GM21576 (cell line): Measurements from ENCODE around the gene ERN1.
A peak's percentile ranks its signal among the peaks of the same experiment; 100 is the strongest.

Experiments
- ATAC-seq: cut with Tn5 transposase; IDR thresholded peaks from one replicate; pipeline ENCODE4 v1.9.1; 2021; ENCODE audit warnings: mild to moderate bottlenecking, moderate library complexity; ENCODE audit not compliant: unreplicated experiment

The ERN1 gene

DNA sequence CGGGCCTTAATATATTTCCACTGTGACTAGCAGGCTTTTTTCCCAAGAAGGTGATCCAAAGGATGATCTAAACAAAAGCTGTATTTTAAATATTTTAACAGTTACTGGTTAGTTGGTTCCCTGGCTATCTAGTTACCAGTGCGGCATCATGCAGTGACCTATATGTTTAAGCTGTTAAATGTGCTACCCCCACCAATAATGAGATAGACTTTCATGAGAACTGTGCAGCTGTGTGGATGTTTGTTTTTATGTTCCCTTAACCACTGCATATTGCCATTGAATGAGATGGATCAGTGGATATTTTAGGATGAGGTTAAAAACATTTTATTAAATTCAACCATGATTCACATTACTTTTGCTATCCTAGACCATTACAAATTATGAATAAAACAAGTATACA lies 16.9 kb downstream of the ERN1 start:
- ATAC-seq: no peak

DNA sequence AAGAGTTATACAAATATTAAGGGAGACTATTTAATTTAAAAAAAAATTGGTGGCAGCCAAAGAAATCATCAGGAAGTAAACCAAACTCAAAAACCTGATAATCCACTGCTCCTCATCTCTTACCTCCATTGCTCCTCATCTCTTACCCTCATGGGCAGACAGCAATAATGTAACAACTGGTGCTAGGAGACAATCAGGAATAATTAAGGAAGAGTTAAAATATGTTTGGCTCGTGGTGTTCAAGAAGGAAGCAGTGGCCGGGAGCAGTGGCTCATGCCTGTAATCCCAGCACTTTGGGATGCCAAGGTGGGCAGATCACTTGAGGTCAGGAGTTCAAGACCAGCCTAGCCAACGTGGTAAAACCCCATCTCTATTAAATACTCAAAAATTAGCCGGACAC lies 18.1 kb downstream of the ERN1 start:
- no peak for ATAC-seq

DNA sequence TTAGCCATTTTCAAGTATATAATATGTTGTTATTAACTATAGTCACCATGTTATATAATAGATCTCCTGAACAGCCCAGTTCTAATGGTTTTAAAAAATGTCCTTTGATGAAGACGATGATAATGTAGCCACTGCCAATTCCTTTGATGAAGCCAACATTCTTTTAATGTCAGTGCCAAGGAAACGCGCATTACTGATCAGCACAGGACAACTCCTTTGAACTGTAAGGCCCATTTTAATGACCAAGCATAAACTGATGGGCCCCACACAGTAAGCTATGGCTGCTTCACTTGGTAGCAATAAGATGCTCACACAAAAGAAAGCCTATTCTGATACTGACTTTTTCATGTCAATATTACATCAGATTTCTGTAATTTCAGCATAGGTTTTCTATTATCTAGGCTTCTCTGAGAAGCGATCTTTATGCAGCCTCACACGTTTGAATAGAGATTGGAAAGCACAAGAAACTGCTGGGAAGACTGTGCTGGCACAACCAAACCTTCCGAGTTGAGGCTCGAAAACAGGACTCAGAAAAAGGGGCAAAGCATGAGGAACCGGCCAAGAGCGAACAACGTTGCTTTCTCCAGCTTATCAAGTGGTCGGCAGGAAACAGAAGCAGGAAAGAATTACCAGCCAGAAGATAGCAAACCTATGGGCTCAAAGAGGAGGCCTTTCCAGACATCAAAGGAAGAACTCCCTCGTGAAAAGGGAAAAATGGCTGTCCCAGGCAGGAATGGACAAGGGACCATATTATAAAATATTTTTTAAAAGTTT lies 19.4 kb downstream of the ERN1 start:
- no peak for ATAC-seq

DNA sequence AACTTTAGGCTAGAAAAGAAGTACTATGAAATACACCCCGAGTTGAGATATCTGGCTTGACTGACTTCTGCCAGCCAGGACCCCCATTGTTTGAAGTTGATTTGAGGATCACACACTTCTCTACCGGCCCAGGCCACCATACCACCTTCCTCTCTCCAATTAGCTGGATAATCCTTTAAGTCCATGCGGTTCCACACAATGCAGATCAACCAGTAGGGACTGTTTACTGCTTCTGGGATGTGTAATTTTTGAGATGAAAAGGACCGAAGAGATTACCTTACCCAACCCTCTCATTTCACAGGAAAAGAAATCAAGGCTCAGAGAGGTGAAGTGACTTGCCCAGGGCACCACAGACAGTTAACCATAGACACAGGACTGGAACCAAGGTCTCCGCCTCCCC lies 20.5 kb downstream of the ERN1 start:
- ATAC-seq: no peak

DNA sequence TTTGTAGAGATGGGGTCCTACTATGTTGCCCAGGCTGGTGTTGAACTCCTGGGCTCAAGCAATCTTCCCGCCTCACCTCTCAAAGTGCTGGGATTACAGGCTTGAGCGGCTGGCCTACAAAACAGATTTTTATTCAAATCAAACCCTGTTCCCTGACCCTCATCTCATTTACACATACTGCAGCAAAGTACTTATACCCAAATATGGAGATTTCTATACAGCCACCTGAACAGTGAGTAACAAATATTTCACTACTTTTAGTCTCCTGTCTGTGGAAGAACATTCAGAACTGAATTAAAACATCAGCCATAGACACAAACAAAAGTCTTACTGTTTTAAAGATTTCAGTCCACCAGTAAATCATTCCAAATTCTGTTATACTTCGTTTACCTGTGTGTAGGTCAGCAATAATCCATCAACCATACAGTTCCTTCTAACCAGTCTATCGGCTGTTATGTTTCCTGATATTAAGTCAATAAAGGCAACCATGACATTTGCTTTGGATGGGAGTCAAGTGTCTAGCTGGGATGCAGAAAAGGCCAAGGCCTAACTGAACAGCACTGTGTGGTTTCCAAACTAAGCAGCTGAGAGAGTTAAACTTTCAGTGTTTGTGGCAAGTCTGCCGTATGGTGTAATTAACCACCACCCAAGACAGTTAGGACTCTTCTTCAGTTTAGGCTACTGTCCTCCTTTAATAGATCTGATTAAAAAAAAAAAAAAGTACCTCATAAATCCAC lies 22.3 kb downstream of the ERN1 start:
- no peak for ATAC-seq

DNA sequence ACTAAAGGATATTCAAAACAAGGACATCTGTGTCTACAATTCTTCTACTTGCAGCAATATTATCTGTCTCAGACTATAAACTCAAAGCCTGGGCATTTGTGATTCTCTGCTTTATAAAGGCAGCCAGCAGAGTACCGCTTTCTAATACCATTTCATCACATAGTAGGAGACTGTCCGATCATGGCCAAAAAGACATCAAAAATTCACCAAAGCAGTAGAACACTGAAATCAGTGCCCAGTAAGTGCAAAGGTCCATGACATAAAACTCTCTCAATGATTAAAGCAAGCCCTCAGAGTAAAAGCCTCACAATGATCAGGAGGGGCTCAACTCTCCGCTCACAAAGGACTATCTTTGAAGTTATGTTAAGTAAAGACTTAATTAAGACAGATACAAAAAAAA lies 23.0 kb downstream of the ERN1 start:
- no peak for ATAC-seq

DNA sequence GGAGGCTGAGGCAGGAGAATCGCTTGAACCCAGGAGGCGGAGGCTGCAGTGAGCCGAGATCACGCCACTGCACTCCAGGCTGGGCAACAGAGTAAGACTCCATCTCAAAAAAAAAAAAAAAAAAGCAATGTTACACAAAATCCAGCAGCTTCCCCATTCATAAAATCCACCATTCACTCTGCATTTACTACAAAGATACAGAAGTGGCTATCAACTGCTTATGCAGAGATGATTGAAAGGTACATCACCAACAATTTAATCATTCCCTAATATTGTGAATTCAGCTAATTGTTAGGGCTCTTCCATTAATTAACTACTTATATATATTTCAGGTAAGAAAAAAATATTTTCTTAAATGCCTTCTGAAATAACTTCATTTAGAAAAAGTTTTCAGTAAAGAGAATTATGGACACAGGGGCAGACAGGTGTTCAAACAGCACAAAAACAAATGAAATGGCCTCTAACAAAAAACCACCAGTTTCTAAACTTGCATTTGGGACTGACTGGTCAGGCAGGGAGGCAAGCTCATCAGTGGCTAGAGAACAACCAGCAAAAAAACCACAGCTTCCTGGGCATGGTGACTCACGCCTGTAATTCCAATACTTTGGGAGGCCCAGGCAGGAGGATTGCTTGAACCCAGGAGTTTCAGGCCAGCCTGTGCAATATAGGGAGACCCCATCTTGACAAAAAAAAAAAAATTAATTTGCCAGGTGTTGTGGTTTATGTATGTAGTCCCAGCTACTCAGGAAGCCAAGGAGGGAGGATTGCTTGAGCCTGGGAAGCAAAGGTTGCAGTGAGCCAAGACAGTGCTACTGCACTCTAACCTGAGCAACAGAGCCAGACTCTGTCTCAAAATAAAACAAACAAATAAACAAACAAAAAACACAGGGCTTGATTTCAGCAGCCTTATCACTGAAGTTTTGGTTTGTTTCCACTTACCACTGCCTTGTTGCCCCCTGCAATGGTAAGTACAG lies 26.3 kb downstream of the ERN1 start:
- no peak for ATAC-seq

DNA sequence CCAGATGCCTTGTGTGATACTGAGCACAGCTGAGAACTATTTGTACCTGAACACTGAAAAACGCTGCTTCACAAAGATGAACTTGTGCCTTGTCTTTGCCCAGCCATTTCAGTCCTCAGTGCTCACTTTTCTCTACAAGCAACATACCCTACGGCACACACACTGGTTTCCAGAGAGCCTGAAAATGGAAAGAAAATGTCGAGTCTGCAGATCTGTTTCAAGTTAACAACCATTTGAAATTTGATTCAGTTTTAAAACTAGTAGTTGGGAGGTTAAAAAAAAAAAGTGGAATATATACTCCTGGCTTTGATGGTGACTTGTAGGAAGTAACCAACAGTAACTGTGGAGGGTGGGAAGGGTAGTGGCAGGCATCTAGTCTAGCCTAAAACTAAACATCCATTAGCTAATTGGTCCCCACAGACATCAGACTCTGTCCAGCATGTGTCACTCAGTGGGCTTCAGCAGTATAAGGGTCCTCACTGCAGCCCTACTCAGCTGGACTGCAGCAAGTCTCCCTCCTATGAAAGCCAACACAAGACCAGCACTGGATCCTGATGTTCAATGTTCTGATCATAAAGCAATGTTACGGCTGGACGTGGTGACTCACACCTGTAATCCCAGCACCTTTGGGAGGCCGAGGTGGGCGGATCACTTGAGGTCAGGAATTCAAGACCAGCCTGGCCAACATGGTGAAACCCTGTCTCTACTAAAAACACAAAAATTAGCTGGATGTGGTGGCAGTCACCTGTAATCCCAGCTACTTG lies 27.1 kb downstream of the ERN1 start:
- ATAC-seq: no peak

DNA sequence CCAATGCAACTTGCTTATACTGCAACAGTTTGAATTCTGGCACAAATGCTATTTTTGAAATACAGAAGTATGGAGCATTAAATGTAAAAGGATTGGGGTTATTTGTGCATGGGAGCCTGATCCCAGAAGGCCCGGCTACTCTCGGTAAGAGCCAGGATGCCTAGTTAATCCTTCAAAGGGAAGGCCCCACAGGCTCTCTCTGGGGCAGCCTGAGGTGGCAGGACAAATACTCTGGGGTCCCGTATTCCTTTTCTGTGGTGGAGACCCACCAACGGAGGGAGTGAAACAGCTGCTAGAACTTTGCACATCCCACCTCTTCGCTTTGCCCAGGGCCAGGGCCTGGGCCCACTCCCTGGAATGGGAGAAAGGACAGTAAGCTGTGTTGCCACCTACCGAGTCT lies 30.4 kb downstream of the ERN1 start:
- no peak for ATAC-seq

DNA sequence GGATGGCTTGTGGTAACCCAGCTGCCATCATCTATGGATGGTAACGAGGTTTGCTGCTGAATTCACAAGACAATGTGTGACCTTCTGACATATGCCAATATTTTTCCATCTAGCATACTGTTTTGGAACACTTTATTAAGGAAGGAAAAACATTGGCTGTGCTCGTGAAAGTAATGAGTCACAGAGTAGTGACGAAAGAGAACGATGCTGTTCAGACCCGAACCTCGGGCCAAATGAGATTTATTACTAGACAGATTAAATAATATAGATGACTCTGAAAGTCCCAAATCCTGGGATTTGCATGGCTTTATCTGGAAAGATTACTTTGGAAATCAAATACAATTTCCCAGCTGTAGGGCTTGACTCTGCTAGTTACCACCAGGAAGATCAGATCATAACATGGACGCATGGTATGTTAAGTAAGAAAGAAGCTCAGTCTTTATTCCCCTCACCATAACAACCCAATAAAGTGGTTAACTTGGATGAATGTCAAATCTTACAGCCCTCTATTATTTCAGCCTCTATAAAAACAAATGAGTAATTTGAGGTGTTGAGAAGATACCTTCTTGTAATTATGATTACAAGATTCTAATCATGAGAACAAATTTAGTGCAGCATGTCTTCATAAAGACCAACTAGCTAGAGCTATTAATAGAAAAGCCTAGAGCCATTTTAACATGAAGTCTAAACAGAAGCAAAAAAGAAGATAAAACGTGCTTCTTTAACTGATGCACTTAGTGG lies 32.6 kb downstream of the ERN1 start:
- no peak for ATAC-seq

DNA sequence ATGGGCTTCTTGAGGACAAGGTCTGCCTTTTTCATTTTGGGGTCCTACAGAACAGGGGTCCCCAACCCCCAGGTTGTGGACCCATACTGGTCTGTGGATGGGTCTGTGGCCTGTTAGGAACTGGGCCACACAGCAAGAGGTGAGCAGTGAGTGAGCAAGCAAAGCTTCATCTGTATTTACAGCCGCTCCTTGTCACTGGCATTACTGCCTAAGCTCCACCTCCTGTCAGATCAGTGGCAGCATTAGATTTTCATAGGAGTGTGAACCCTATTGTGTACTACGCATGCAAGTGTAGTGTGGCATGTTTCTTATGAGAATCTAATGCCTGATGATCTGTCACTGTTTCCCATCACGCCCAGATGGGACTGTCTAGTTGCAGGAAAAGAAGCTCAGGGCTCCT lies 33.9 kb downstream of the ERN1 start:
- no peak for ATAC-seq

DNA sequence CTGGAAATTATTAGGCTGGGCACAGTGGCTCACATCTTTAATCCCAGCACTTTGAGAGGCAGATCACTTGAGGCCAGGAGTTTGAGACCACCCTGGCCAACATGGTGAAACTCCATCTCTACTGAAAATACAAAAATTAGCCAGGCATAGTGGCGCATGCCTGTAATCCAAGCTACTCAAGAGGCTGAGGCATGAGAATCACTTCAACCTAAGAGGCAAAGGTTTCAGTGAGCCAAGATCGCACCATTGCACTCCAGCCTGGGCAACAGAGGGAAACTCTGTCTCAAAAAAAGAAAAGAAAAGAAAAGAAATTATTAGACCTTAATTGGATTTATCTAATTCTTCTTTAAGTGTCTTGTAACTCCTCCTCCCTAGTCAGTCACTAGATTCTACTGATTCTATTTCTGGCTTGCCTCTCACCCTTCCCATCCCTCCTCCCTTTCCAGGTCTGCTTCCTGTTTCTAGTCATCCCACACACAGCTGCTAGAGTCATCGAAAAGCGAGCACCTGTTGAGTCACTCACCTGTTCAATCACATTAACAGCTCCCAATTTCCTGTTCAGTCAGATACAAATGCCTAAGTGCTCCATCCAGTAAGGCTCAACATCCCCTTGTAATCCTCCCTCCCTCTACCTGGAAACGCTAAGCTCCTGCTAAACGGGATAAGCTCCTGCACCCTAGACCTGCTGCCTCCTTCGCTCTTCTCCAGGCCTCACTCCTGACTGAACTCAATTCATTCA lies 34.6 kb downstream of the ERN1 start:
- no peak for ATAC-seq

DNA sequence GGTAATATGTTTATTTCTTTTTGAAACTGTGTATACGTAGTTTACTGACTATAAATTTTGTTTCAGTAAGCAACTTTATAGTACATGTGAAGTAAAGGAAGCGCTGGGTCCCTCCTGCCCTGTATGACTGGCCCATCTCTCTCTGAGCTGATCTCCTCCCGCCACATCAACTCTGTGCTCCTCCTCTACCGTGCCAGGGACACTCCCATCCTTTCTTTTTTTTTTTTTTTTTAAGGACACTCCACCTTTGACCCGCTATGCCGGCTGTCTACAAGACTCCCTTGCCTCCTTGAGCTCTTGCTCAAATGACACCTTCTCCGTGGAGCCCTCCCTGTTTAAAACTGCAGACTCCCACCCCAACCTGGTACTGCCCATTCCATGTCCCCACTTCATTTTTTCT lies 35.5 kb downstream of the ERN1 start:
- no peak for ATAC-seq

DNA sequence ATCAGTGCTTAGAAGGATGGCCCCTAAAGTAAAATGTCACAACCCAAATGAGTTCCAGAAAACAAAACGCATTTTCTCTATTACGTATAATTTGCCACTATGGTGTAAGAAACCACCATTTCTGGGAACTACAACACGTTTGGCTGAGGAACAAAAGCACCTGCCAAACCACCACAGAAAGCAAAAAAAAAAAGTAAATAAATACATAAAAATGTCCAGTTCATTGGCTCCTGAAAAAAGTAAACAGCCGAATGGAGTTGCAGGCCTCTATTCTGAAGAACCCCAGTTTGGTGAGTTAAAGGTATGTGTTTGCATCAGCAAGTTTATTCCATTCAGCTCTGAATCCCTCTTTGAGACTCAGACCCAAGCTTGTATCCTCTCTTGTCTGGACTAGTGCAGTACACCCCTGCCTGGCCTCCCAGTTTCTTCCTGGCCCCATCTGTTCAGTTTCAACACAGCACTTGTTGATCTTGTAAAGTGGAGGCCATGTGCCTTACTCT lies 36.9 kb downstream of the ERN1 start:
- ATAC-seq: no peak

DNA sequence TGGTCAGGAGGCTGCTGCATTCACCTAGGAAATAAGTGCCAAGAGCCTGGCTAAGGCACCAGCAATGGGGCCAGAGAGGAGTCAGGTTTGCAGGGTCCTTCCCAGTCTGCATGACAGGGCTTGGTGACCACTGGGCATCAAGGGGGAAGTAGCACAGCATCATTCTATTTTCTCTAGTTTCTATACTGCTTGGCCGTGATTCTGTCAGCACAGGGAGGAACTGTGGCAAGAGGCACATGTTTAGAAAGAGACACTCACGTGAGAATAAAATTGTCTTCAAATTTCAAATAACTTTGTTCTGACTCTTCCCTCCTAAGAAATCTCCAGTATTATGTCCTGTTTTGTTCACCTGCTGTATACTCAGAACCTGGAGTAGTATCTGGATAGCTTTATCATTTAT lies 37.8 kb downstream of the ERN1 start:
- ATAC-seq: no peak

DNA sequence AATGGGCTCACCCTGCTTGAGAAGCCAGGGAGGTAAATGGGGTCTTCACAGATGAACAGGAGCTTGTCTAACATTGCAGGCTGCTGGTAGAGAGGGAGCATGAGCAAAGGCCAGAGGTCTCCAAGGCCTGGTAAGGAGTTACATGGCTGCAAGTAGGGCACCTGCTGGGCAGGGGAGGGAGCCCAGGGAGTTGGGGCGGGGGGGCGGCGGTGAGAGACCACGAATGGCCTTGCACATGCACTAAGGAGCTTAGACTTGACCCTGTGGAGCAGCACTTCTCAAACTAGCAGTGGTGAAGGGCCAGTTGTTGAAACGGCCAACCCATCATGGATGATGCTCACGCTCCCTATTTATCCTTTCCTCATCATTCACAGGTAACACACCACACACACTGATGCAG lies 38.4 kb downstream of the ERN1 start:
- ATAC-seq: no peak

DNA sequence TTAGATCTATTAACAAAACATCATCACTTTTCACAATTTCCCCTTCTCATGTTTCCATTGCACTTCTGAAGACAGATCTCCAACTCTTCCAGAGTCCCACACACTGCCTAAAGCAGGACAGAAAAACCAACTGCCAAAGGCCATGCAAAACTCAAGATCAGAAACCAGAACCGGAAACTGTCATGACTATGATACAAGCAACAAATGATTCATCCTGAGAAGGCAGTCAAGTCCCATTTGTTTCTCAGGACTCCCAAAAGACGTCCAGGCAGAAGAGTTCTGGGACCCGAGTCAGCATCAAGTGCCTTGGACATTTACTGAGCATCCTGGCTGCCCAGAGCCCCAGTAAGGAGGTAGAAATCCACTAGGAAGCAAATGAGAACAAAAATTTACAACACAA lies 38.8 kb downstream of the ERN1 start:
- peak; percentile 62 for ATAC-seq

DNA sequence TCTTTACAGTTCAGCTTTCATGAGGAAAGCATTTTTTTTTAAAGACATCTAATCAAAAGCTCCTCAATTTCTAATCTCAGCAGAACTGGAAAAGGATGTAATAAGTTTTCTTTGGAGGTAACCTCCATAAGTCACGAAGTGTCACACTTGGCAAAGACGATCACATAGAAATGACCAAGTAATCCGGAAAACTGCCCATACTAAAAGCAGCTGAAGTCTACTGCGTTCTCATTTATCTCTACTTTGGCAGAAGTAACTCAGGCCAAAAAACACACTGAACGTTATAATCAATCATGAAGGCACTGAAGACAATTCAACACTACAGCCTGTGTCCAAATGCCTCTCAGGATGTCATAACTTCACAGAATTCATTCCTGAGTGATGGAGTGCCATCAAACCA lies 39.8 kb downstream of the ERN1 start:
- no peak for ATAC-seq
